DOHH2 (cell line): ENCODE results near the gene ABCF3.

Experiments
- EZH2phosphoT487 ChIP-seq: fragments of 200-600 bp; sonication (generic); IDR thresholded peaks from 2 replicates; pipeline ENCODE4 v1.6.1; 2017; ENCODE audit warnings: borderline replicate concordance, mild to moderate bottlenecking, antibody characterized with exemption, low read length, moderate library complexity, mixed read lengths
- TF ChIP-seq, protein P1 (sequence below): fragments of 200-600 bp; sonication (generic); IDR thresholded peaks from one replicate; pipeline ENCODE4 v1.5.1; 2014; ENCODE audit warnings: antibody characterized with exemption, mild to moderate bottlenecking, low read depth, low read length; ENCODE audit not compliant: poor library complexity, severe bottlenecking

DNA sequence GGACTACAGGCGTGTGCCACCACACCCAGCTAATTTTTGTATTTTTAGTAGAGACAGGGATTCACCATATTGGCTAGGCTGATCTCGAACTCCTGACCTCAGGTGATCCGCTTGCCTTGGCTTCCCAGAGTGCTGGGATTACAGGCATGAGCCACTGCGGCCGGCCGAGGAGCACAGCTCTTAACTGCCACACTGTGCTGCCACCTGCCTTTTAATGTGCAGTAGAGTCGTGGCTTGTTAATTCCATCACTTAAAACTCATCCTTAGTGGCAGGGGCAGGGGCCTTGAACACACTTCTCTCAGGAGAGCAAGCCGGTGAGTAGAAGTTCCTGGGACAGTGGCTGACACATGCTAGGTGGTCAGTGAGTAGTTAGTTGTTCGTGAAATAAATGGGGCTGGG lies 12.5 kb downstream of the ABCF3 start:
- TF ChIP-seq, protein P1, sequence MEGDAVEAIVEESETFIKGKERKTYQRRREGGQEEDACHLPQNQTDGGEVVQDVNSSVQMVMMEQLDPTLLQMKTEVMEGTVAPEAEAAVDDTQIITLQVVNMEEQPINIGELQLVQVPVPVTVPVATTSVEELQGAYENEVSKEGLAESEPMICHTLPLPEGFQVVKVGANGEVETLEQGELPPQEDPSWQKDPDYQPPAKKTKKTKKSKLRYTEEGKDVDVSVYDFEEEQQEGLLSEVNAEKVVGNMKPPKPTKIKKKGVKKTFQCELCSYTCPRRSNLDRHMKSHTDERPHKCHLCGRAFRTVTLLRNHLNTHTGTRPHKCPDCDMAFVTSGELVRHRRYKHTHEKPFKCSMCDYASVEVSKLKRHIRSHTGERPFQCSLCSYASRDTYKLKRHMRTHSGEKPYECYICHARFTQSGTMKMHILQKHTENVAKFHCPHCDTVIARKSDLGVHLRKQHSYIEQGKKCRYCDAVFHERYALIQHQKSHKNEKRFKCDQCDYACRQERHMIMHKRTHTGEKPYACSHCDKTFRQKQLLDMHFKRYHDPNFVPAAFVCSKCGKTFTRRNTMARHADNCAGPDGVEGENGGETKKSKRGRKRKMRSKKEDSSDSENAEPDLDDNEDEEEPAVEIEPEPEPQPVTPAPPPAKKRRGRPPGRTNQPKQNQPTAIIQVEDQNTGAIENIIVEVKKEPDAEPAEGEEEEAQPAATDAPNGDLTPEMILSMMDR, result no peak
- no peak for TF ChIP-seq EZH2phosphoT487
